Panc1 (cell line): ENCODE measurements around the gene RFPL1. TPM values are rescaled to one million over a fixed set of nuclear protein-coding genes. Genes with fewer than 3 reads are reported as not detected.

Experiments used
- ATAC-seq: fragments of 200-7000 bp; cut with Tn5 transposase; 2 replicates; pipeline ENCODE4 v1.9.1; 2020; ENCODE audit warnings: mild to moderate bottlenecking, moderate library complexity
- BruUV-seq: library from RNA; stranded (reverse); fragments of 400-500 nt; replicated peaks from 2 replicates; lab custom pipeline; 2021; lab: Mats Ljungman, UMichigan
- CTCF ChIA-PET: fragments of 300-600 bp; sonication (Branson Sonifier 250); formaldehyde crosslinking; loops from one replicate; lab custom pipeline; 2022; ENCODE audit warnings: antibody characterized with exemption; lab: Charles Lee
- POLR2A ChIA-PET: fragments of 300-600 bp; sonication (Branson Sonifier 250); formaldehyde crosslinking; loops from one replicate; lab custom pipeline; 2022; ENCODE audit warnings: antibody characterized with exemption; lab: Charles Lee
- DNase-seq: peaks from one replicate; pipeline ENCODE4 v3.0.0-alpha.2; 2010; ENCODE audit warnings: low read depth, low spot score
- H3K27ac ChIP-seq: 2 replicates; pipeline ENCODE4 v1.5.1; 2011; ENCODE audit warnings: mild to moderate bottlenecking, low read length, inconsistent platforms
- H3K27me3 ChIP-seq: fragments of 200-500 bp; sonication (Bioruptor generic); 2 replicates; pipeline ENCODE4 v1.6.0; 2014; ENCODE audit warnings: low read length, inconsistent platforms; ENCODE audit not compliant: control insufficient read depth, insufficient read depth
- H3K36me3 ChIP-seq: fragments of 200-500 bp; sonication (Bioruptor generic); 2 replicates; pipeline ENCODE4 v1.5.1; 2014; ENCODE audit warnings: inconsistent platforms, mild to moderate bottlenecking, low read length, moderate library complexity; ENCODE audit not compliant: control insufficient read depth, insufficient read depth
- H3K4me1 ChIP-seq: 2 replicates; pipeline ENCODE4 v1.5.1; 2011; ENCODE audit warnings: inconsistent platforms, mild to moderate bottlenecking, low read length, moderate library complexity; ENCODE audit not compliant: control insufficient read depth, insufficient read depth
- H3K4me3 ChIP-seq, 2 experiments: 2 replicates each; pipeline ENCODE4 v1.5.1; 2011 to 2012; ENCODE audit warnings: low read depth in 2 of 2, low read length in 2 of 2, mild to moderate bottlenecking in 2 of 2, inconsistent platforms in 1 of 2, moderate library complexity in 1 of 2
- H3K9me3 ChIP-seq: fragments of 200-500 bp; sonication (Bioruptor generic); 2 replicates; pipeline ENCODE4 v1.5.1; 2014; ENCODE audit warnings: low read depth, mild to moderate bottlenecking, inconsistent platforms, low read length, moderate library complexity; ENCODE audit not compliant: control insufficient read depth, insufficient read depth
- CTCF ChIP-seq: fragments of 450-650 bp; IDR thresholded peaks from 2 replicates; pipeline ENCODE4 v1.5.1; 2017; ENCODE audit warnings: mild to moderate bottlenecking
- POLR2AphosphoS5 ChIP-seq: IDR thresholded peaks from 2 replicates; pipeline ENCODE4 v1.6.1; 2012; ENCODE audit warnings: mild to moderate bottlenecking, low read depth, low read length, moderate library complexity
- REST ChIP-seq, 2 experiments: IDR thresholded peaks; 2 replicates each; pipeline ENCODE4 v1.6.1; 2011 to 2012; ENCODE audit warnings: low read depth in 2 of 2, control low read depth in 1 of 2, low read length in 1 of 2, mild to moderate bottlenecking in 1 of 2, moderate library complexity in 1 of 2; ENCODE audit not compliant: insufficient read depth in 1 of 2
- SIN3A ChIP-seq: IDR thresholded peaks from 2 replicates; pipeline ENCODE4 v1.6.1; 2012; ENCODE audit warnings: low read depth, mild to moderate bottlenecking, low read length, moderate library complexity, borderline replicate concordance; ENCODE audit not compliant: insufficient read depth
- TCF7L2 ChIP-seq: IDR thresholded peaks from 2 replicates; pipeline ENCODE4 v1.6.1; 2011; ENCODE audit warnings: mild to moderate bottlenecking, low read depth, low read length, inconsistent platforms
- in situ Hi-C: cut with HindIII; loops from 2 replicates; pipeline ENCODE4 v1.10.0; 2016; ENCODE audit warnings: low sequenced_read_pairs, low pct_unique_long_range_greater_than_20kb
- intact Hi-C: fragments of 100-400 bp; cut with micrococcal nuclease; formaldehyde crosslinking; loops from one replicate; pipeline ENCODE4 v1.10.0; 2022; ENCODE audit not compliant: unreplicated experiment
- total RNA-seq: library from RNA; stranded (reverse); gene quantifications from one replicate; pipeline ENCODE4 v1.2.1, GENCODE V29; 2021; ENCODE audit not compliant: unreplicated experiment

RFPL1 gene
- total RNA-seq, 1 experiment from 2014 or later = not detected

DNA sequence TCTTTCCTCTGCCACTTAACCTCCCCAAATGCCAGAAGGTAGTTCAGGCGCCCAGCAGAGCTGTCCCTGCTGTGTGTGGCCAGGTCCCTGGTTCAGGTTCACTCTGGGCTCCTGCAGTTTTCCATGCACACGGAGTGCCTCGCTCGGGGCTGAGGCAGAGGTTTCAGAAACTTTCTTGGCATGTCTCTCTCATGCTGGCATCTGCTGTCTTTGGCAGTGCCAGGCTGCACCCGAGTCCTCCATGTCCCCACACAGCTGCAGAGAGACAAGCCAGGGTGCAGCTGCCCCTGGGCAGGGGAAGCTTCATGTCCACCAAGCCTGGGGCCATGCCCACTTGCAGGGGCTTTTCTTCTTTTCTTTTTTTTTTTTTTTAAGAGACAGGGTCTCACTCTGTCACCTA, 34.6 kb downstream of the RFPL1 start:
- H3K4me1 ChIP-seq = 0 out of 2 replicates have a peak, but pooled peaks cover 2% of the 10 kb centered on the region
- no peak overlapping the region for H3K27ac ChIP-seq
- no TSS peak for BruUV-seq
- CTCF ChIA-PET = no interaction called here
- intact Hi-C loops = no loop called here
- H3K36me3 ChIP-seq = no peaks in the 10 kb centered on the region
- DNase-seq (no peak), ATAC-seq (no peak)
- in situ Hi-C loops = no loop called here
- POLR2A ChIA-PET = no interaction called here
- TF ChIP-seq TCF7L2 (no peak), POLR2AphosphoS5 (no peak), SIN3A (no peak), REST (IDR thresholded peaks at IDR 0.05; ENCODE audit: insufficient read depth in 1 of 2, low read depth in 2 of 2, low read length in 1 of 2) (no peak), CTCF (no peak)
- no peaks in the 10 kb centered on the region for H3K27me3 ChIP-seq
- no peaks in the 10 kb centered on the region for H3K9me3 ChIP-seq
- no peak overlapping the region for H3K4me3 ChIP-seq

DNA sequence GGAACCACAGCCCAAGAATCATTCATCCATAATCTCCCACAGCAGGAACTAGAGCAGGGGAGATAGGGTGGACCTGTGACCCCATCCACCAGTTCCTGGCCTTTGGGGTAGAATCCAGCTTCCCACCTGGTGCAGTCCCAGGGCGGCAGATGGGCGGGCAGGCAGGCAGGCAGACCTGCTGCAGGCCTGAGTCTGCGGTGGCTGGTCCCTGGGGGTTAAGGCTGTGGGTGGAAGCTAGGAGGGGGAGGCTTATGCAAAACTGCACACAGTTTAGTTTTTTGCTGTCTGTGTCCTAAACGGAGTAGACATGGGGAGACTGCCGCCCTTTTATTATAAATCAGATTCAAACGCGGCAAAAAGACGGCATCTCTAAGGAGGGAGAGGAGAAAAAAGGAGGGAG, 37.2 kb downstream of the RFPL1 start:
- ChIA-PET POLR2A (no interaction called here), CTCF (no interaction called here)
- Histone ChIP-seq H3K4me3 (no peak overlapping the region), H3K27me3 (no peaks in the 10 kb centered on the region), H3K36me3 (no peaks in the 10 kb centered on the region), H3K4me1 (0 out of 2 replicates have a peak, but pooled peaks cover 2% of the 10 kb centered on the region), H3K9me3 (no peaks in the 10 kb centered on the region), H3K27ac (no peak overlapping the region)
- in situ Hi-C loops (no loop called here), intact Hi-C loops (no loop called here)
- ATAC-seq (no peak), DNase-seq (no peak)
- TF ChIP-seq POLR2AphosphoS5 (no peak), SIN3A (no peak), TCF7L2 (no peak), REST (IDR thresholded peaks at IDR 0.05; ENCODE audit: insufficient read depth in 1 of 2, low read depth in 2 of 2, low read length in 1 of 2) (no peak), CTCF (no peak)
- no TSS peak for BruUV-seq
